HCT116 (cell line): ENCODE measurements around the gene RAP2C. TPM values are rescaled to one million over a fixed set of nuclear protein-coding genes. Genes with fewer than 3 reads are reported as not detected.

Source experiments
- ATAC-seq: fragments of 200-7000 bp; cut with Tn5 transposase; 2 replicates; pipeline ENCODE4 v1.9.1; 2020; ENCODE audit warnings: mild to moderate bottlenecking, moderate library complexity
- BruUV-seq: library from RNA; stranded (reverse); fragments of 400-500 nt; replicated peaks from 2 replicates; lab custom pipeline; 2021; lab: Mats Ljungman, UMichigan
- CTCF ChIA-PET: fragments of 300-600 bp; sonication (Branson Sonifier 250); formaldehyde crosslinking; loops from one replicate; lab custom pipeline; 2021; ENCODE audit warnings: antibody characterized with exemption; lab: Charles Lee
- POLR2A ChIA-PET: fragments of 300-600, 350-600 bp; sonication (Branson Sonifier 250); formaldehyde crosslinking; loops from one replicate; lab custom pipeline; 2021; ENCODE audit warnings: antibody characterized with exemption; lab: Charles Lee
- RAD21 ChIA-PET, 2 experiments: fragments of 300-600 bp; sonication (Branson Sonifier 250); formaldehyde crosslinking; loops; one replicate each; lab custom pipeline; 2023; ENCODE audit warnings: low total read pairs in 2 of 2; ENCODE audit not compliant: uncharacterized antibody in 2 of 2, unreplicated experiment in 2 of 2, low non-redundant PET in 1 of 2; lab: Charles Lee
- DNase-seq: peaks from one replicate; pipeline ENCODE4 v3.0.0-alpha.2; 2010; ENCODE audit warnings: low read depth, low spot score
- H2AFZ ChIP-seq: fragments of 200-600 bp; shearing (Covaris generic), sonication (generic); 2 replicates; pipeline ENCODE4 v1.6.1; 2017; ENCODE audit warnings: low read depth, mixed run types, mixed read lengths, antibody characterized with exemption, low read length; ENCODE audit not compliant: poor library complexity, severe bottlenecking
- H3K27ac ChIP-seq: 2 replicates; pipeline ENCODE4 v1.5.1; 2012; ENCODE audit warnings: low read depth, low read length
- H3K27me3 ChIP-seq: fragments of 200-600 bp; sonication (generic); 2 replicates; pipeline ENCODE4 v1.6.1; 2016; ENCODE audit warnings: mixed run types, low read length, mixed read lengths; ENCODE audit not compliant: insufficient read depth
- H3K36me3 ChIP-seq, 2 experiments: fragments of 200-500 bp in 1 of 2; fragments of 200-600 bp in 1 of 2; sonication (Bioruptor generic) in 1 of 2; sonication (generic) in 1 of 2; 2 replicates each; pipeline versions ENCODE4 v1.5.1 to v1.6.1; 2014 to 2016; ENCODE audit warnings: low read length in 2 of 2, inconsistent platforms in 1 of 2, mixed read lengths in 1 of 2, mixed run types in 1 of 2; ENCODE audit not compliant: insufficient read depth in 2 of 2, control insufficient read depth in 1 of 2
- H3K4me1 ChIP-seq, 2 experiments: fragments of 200-600 bp in 1 of 2; sonication (generic) in 1 of 2; 2 replicates each; pipeline versions ENCODE4 v1.5.1 to v1.6.1; 2012 to 2017; ENCODE audit warnings: low read length in 2 of 2, inconsistent platforms in 1 of 2, mild to moderate bottlenecking in 1 of 2, mixed read lengths in 1 of 2, mixed run types in 1 of 2, moderate library complexity in 1 of 2; ENCODE audit not compliant: insufficient read depth in 2 of 2, control insufficient read depth in 1 of 2
- H3K4me2 ChIP-seq: fragments of 200-600 bp; sonication (generic); 2 replicates; pipeline ENCODE4 v1.6.1; 2017; ENCODE audit warnings: mixed run types, low read length, mixed read lengths
- H3K4me3 ChIP-seq, 2 experiments: fragments of 200-600 bp in 1 of 2; sonication (generic) in 1 of 2; replicated peaks in 1 of 2; 2 replicates each; pipeline ENCODE4 v1.5.1; 2011 to 2016; ENCODE audit warnings: low read length in 2 of 2, control low read depth in 1 of 2, low read depth in 1 of 2, mild to moderate bottlenecking in 1 of 2, mixed read lengths in 1 of 2, mixed run types in 1 of 2
- H3K79me2 ChIP-seq: fragments of 200-600 bp; sonication (generic); 2 replicates; pipeline ENCODE4 v1.6.1; 2017; ENCODE audit warnings: mild to moderate bottlenecking, mixed run types, low read length, moderate library complexity, mixed read lengths; ENCODE audit not compliant: insufficient read depth
- H3K9ac ChIP-seq: fragments of 200-600 bp; sonication (generic); 2 replicates; pipeline ENCODE4 v1.6.1; 2016; ENCODE audit warnings: low read length, mixed read lengths
- H3K9me2 ChIP-seq: fragments of 200-600 bp; sonication (generic), shearing (Covaris generic); 2 replicates; pipeline ENCODE4 v1.6.1; 2017; ENCODE audit warnings: mixed run types, mild to moderate bottlenecking, moderate library complexity; ENCODE audit not compliant: insufficient read depth
- H3K9me3 ChIP-seq, 2 experiments: fragments of 200-500 bp in 1 of 2; fragments of 200-600 bp in 1 of 2; sonication (Bioruptor generic) in 1 of 2; sonication (generic) in 1 of 2; 2 replicates each; pipeline ENCODE4 v1.6.1; 2014 to 2017; ENCODE audit warnings: low read length in 2 of 2, mixed read lengths in 2 of 2, inconsistent platforms in 1 of 2, low read depth in 1 of 2, mild to moderate bottlenecking in 1 of 2, mixed run types in 1 of 2, moderate library complexity in 1 of 2; ENCODE audit not compliant: control insufficient read depth in 1 of 2, insufficient read depth in 1 of 2
- H4K20me1 ChIP-seq: fragments of 200-600 bp; sonication (generic), shearing (Covaris generic); 2 replicates; pipeline ENCODE4 v1.6.1; 2017; ENCODE audit warnings: mixed run types, mild to moderate bottlenecking, moderate library complexity; ENCODE audit not compliant: insufficient read depth
- CEBPB ChIP-seq: IDR thresholded peaks from 2 replicates; pipeline ENCODE4 v1.6.1; 2012; ENCODE audit warnings: low read depth
- CTCF ChIP-seq, 3 experiments: fragments of 200-600 bp in 1 of 3; sonication (generic) in 1 of 3; IDR thresholded peaks in 2 of 3; conservative IDR thresholded peaks in 1 of 3; 2 replicates each; pipeline ENCODE4 v1.5.1; 2012 to 2017; ENCODE audit warnings: low read depth in 2 of 3, low read length in 2 of 3, antibody characterized with exemption in 1 of 3, borderline replicate concordance in 1 of 3, control low read depth in 1 of 3, mild to moderate bottlenecking in 1 of 3, mixed read lengths in 1 of 3, mixed run types in 1 of 3, moderate library complexity in 1 of 3; ENCODE audit not compliant: insufficient read depth in 1 of 3
- ELF1 ChIP-seq: IDR thresholded peaks from 2 replicates; pipeline ENCODE4 v1.6.1; 2012; ENCODE audit warnings: low read depth, borderline replicate concordance
- EZH2 ChIP-seq: fragments of 200-600 bp; sonication (generic); IDR thresholded peaks from 2 replicates; pipeline ENCODE4 v1.6.1; 2017; ENCODE audit warnings: antibody characterized with exemption, mixed run types
- EZH2phosphoT487 ChIP-seq: fragments of 200-600 bp; IDR thresholded peaks from 2 replicates; pipeline ENCODE4 v1.6.1; 2018; ENCODE audit warnings: antibody characterized with exemption, borderline replicate concordance
- FOSL1 ChIP-seq: IDR thresholded peaks from 2 replicates; pipeline ENCODE4 v1.6.1; 2012; ENCODE audit warnings: low read depth
- RAD21 ChIP-seq: IDR thresholded peaks from 2 replicates; pipeline ENCODE4 v1.6.1; 2012; ENCODE audit warnings: low read depth, mild to moderate bottlenecking
- REST ChIP-seq: IDR thresholded peaks from 2 replicates; pipeline ENCODE4 v1.6.1; 2012; ENCODE audit warnings: low read depth
- SP1 ChIP-seq: IDR thresholded peaks from 2 replicates; pipeline ENCODE4 v1.6.1; 2012; ENCODE audit warnings: low read depth
- TCF7L2 ChIP-seq: IDR thresholded peaks from 2 replicates; pipeline ENCODE4 v1.7.0; 2011; ENCODE audit warnings: borderline replicate concordance, inconsistent platforms; ENCODE audit not compliant: insufficient read depth, insufficient read length; ENCODE audit errors: extremely low read depth
- YY1 ChIP-seq: IDR thresholded peaks from 2 replicates; pipeline ENCODE4 v1.6.1; 2011; ENCODE audit warnings: low read length, low read depth, moderate library complexity, mild to moderate bottlenecking; ENCODE audit not compliant: insufficient replicate concordance; ENCODE audit errors: extremely low read depth
- ZBTB33 ChIP-seq: IDR thresholded peaks from 2 replicates; pipeline ENCODE4 v1.6.1; 2011; ENCODE audit warnings: mild to moderate bottlenecking, low read length, moderate library complexity; ENCODE audit not compliant: insufficient replicate concordance; ENCODE audit errors: extremely low read depth
- ZFX ChIP-seq: fragments of 450-650 bp; IDR thresholded peaks from 2 replicates; pipeline ENCODE4 v1.6.1; 2017
- intact Hi-C: fragments of 100-400 bp; cut with micrococcal nuclease; formaldehyde crosslinking; loops from 2 replicates; pipeline ENCODE4 v1.10.0; 2022
- total RNA-seq: library from RNA; stranded (reverse); gene quantifications from one replicate; pipeline ENCODE4 v1.2.1, GENCODE V29; 2021; ENCODE audit not compliant: unreplicated experiment

The RAP2C gene
- total RNA-seq, 1 experiment from 2014 or later: 19.9 TPM

- ATAC-seq (no peak), DNase-seq (no peak)
- Histone ChIP-seq H3K79me2 (peaks cover 49% of the 10 kb centered on the region), H4K20me1 (no peaks in the 10 kb centered on the region; the same call in 1 of the 2 replicates), H3K9me3 (no peaks in the 10 kb centered on the region), H3K4me3 (no peak overlapping the region), H3K9ac (no peak overlapping the region), H2AFZ (no peak overlapping the region), H3K36me3 (peaks cover 2 to 8% of the 10 kb centered on the region in 2 experiments; a peak in 2 of 4 replicates), H3K9me2 (no peaks in the 10 kb centered on the region), H3K27me3 (no peaks in the 10 kb centered on the region), H3K4me2 (no peak overlapping the region), H3K27ac (no peak overlapping the region)
- intact Hi-C loops: no loop called here
- ChIA-PET CTCF (no interaction called here), POLR2A (no interaction called here)
- TF ChIP-seq TCF7L2 (no peak), FOSL1 (no peak), SP1 (no peak), ZBTB33 (no peak), EZH2phosphoT487 (no peak), CTCF (IDR thresholded peaks at IDR 0.05 in 2 of 3, conservative IDR thresholded peaks at IDR 0.05 in 1 of 3; ENCODE audit: borderline replicate concordance in 1 of 3, insufficient read depth in 1 of 3, low read depth in 2 of 3, low read length in 2 of 3) (no peak), ELF1 (no peak), CEBPB (no peak), ZFX (no peak), REST (no peak), YY1 (no peak), EZH2 (no peak), RAD21 (no peak)
- TF ChIP-seq, all 23 proteins: peak for 0
- RAD21 ChIA-PET: no interaction called here
- peaks cover 0 to 9% of the 10 kb centered on the region in 2 experiments; a peak in 3 of 4 replicates for H3K4me1 ChIP-seq
- no TSS peak for BruUV-seq
These were observed 4.7 kb downstream of the RAP2C start for GRCh38 chrX:132214518-132214917.
